KMS-11 (cell line): ENCODE measurements around the gene TCIRG1.

Source experiments
- H2AFZ ChIP-seq: fragments of 200-600 bp; sonication (generic); 2 replicates; pipeline ENCODE4 v1.6.1; 2016; ENCODE audit warnings: antibody characterized with exemption, mixed run types, low read depth
- H3K27ac ChIP-seq: fragments of 200-600 bp; sonication (generic); 2 replicates; pipeline ENCODE4 v1.6.1; 2016; ENCODE audit warnings: mild to moderate bottlenecking, mixed run types
- H3K27me3 ChIP-seq: fragments of 200-600 bp; sonication (generic); 2 replicates; pipeline ENCODE4 v1.6.1; 2017; ENCODE audit warnings: mild to moderate bottlenecking, low read depth, mixed run types, moderate library complexity; ENCODE audit not compliant: insufficient read depth
- H3K36me3 ChIP-seq: fragments of 200-600 bp; sonication (generic); 2 replicates; pipeline ENCODE4 v1.6.1; 2017; ENCODE audit warnings: mild to moderate bottlenecking, mixed run types; ENCODE audit not compliant: insufficient read depth
- H3K4me1 ChIP-seq: fragments of 200-600 bp; sonication (generic); 2 replicates; pipeline ENCODE4 v1.6.1; 2016; ENCODE audit warnings: mild to moderate bottlenecking, low read depth, mixed run types; ENCODE audit not compliant: poor library complexity, severe bottlenecking
- H3K4me2 ChIP-seq: fragments of 200-600 bp; sonication (generic); 2 replicates; pipeline ENCODE4 v1.7.0; 2016; ENCODE audit warnings: mild to moderate bottlenecking, mixed run types
- H3K4me3 ChIP-seq: fragments of 200-600 bp; sonication (generic); IDR thresholded peaks from 2 replicates; pipeline ENCODE4 v1.6.1; 2017; ENCODE audit warnings: low read depth, low read length, mixed read lengths; ENCODE audit not compliant: insufficient read depth
- H3K79me2 ChIP-seq: fragments of 200-600 bp; sonication (generic); 2 replicates; pipeline ENCODE4 v1.6.1; 2016; ENCODE audit warnings: low read depth, mixed run types; ENCODE audit not compliant: insufficient read depth
- H3K9ac ChIP-seq: fragments of 200-600 bp; sonication (generic); 2 replicates; pipeline ENCODE4 v1.6.1; 2016; ENCODE audit warnings: mild to moderate bottlenecking, mixed run types
- H4K20me1 ChIP-seq: fragments of 200-600 bp; sonication (generic); 2 replicates; pipeline ENCODE4 v1.6.1; 2016; ENCODE audit warnings: mild to moderate bottlenecking, mixed run types; ENCODE audit not compliant: insufficient read depth
- CTCF ChIP-seq: fragments of 200-600 bp; sonication (generic); conservative IDR thresholded peaks from 2 replicates; pipeline ENCODE4 v1.6.1; 2017; ENCODE audit warnings: low read depth, mild to moderate bottlenecking, antibody characterized with exemption, low read length, moderate library complexity, mixed read lengths

The TCIRG1 gene

DNA sequence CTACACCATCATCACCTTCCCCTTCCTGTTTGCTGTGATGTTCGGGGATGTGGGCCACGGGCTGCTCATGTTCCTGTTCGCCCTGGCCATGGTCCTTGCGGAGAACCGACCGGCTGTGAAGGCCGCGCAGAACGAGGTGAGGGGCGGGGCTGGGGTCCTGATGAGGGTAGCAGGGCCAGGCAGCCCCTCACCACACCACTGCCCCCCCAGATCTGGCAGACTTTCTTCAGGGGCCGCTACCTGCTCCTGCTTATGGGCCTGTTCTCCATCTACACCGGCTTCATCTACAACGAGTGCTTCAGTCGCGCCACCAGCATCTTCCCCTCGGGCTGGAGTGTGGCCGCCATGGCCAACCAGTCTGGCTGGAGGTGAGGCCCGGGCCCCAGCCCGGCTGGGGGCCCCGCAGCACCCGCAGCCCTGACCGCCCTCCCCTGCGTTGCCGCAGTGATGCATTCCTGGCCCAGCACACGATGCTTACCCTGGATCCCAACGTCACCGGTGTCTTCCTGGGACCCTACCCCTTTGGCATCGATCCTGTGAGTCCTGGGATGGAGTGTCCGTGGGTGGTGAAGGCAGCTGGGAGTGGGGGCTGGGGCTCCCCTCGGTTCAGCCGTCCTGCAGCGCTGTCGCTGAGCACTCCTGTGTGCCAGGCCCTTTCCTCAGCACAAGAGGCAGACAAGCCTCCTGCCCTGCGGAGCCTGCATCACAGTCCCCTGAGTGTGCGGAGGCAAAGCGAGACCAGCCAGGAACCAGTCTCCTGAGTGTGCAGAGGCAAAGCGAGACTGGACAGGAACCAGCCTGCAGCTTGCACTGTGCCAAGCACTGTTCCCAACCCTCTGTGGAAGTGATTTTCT, 8.8 kb downstream of the TCIRG1 start:
- TF ChIP-seq CTCF = no peak
- H3K4me3 ChIP-seq = no peak overlapping the region
- H3K27ac ChIP-seq = no peak overlapping the region
- H2AFZ ChIP-seq = no peak overlapping the region
- no peaks in the 10 kb centered on the region for H3K4me1 ChIP-seq
- H3K4me2 ChIP-seq = no peak overlapping the region
- no peaks in the 10 kb centered on the region for H3K79me2 ChIP-seq
- no peak overlapping the region for H3K9ac ChIP-seq
- H3K27me3 ChIP-seq = no peaks in the 10 kb centered on the region
- H4K20me1 ChIP-seq = no peaks in the 10 kb centered on the region
- no peaks in the 10 kb centered on the region for H3K36me3 ChIP-seq

DNA sequence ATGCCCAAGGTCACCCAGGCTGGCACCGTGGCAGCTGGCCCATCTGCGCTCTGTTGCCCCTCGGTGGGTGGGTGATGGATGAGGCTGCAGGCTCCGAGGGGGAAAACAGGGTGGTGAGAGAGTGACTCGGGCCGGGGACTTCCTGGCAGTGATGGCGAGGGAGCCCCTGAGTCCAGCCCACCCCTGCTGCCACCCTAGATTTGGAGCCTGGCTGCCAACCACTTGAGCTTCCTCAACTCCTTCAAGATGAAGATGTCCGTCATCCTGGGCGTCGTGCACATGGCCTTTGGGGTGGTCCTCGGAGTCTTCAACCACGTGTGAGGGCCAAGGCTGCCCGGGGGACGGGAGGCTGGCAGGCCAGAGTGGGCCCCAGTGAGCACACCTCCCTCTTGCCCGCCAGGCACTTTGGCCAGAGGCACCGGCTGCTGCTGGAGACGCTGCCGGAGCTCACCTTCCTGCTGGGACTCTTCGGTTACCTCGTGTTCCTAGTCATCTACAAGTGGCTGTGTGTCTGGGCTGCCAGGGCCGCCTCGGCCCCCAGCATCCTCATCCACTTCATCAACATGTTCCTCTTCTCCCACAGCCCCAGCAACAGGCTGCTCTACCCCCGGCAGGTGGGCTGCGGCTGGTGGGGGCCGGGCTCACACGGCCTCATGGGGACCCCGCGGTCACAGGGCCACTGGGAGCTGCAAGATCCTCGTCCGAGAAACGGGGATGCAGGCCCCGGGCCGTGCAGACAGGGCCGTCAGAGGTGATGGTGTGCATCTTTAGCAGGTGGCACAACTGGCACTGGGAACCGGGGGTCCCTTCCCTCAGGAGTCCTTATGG, 10.1 kb downstream of the TCIRG1 start:
- H3K36me3 ChIP-seq = no peaks in the 10 kb centered on the region
- H3K79me2 ChIP-seq = no peaks in the 10 kb centered on the region
- H3K9ac ChIP-seq = no peak overlapping the region
- H3K4me2 ChIP-seq = no peak overlapping the region
- H4K20me1 ChIP-seq = no peaks in the 10 kb centered on the region
- no peak overlapping the region for H2AFZ ChIP-seq
- H3K4me1 ChIP-seq = no peaks in the 10 kb centered on the region
- TF ChIP-seq CTCF = no peak
- H3K27ac ChIP-seq = no peak overlapping the region
- H3K4me3 ChIP-seq = no peak overlapping the region
- no peaks in the 10 kb centered on the region for H3K27me3 ChIP-seq

- H3K36me3 ChIP-seq = no peaks in the 10 kb centered on the region
- H2AFZ ChIP-seq = no peak overlapping the region
- no peak overlapping the region for H3K9ac ChIP-seq
- no peaks in the 10 kb centered on the region for H3K79me2 ChIP-seq
- H3K4me3 ChIP-seq = no peak overlapping the region
- H4K20me1 ChIP-seq = no peaks in the 10 kb centered on the region
- H3K27me3 ChIP-seq = no peaks in the 10 kb centered on the region
- H3K4me1 ChIP-seq = no peaks in the 10 kb centered on the region
- TF ChIP-seq CTCF = no peak
- H3K27ac ChIP-seq = no peak overlapping the region
- no peak overlapping the region for H3K4me2 ChIP-seq
These were observed 10.9 kb downstream of the TCIRG1 start for GRCh38 chr11:68049509-68050370.

DNA sequence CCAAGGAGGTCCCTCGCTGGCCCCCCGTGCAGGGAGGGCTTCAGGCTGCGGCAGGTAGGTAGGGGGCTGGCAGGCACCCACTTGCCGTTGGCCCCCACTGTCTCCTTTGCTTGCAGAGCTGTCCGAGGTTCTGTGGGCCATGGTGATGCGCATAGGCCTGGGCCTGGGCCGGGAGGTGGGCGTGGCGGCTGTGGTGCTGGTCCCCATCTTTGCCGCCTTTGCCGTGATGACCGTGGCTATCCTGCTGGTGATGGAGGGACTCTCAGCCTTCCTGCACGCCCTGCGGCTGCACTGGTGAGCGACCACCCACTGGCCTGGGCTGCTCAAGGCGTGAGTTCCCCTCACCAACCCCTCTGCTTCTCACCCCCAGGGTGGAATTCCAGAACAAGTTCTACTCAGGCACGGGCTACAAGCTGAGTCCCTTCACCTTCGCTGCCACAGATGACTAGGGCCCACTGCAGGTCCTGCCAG, 11.6 kb downstream of the TCIRG1 start:
- Histone ChIP-seq H3K27me3 (no peaks in the 10 kb centered on the region), H3K79me2 (no peaks in the 10 kb centered on the region), H3K4me2 (no peak overlapping the region), H2AFZ (no peak overlapping the region), H4K20me1 (no peaks in the 10 kb centered on the region), H3K4me1 (no peaks in the 10 kb centered on the region), H3K9ac (no peak overlapping the region), H3K4me3 (no peak overlapping the region), H3K27ac (no peak overlapping the region), H3K36me3 (no peaks in the 10 kb centered on the region)
- TF ChIP-seq CTCF = no peak
